Endothelial cell of umbilical vein (primary cell): ENCODE results near the gene ABCA8. TPM values are rescaled to one million over a fixed set of nuclear protein-coding genes. Genes with fewer than 3 reads are reported as not detected.

Experiments
- BruUV-seq: library from RNA; stranded (reverse); fragments of 400-500 nt; replicated peaks from 2 replicates; lab custom pipeline; 2021; lab: Mats Ljungman, UMichigan
- CTCF ChIA-PET: fragments of 300-600, 350-600 bp; sonication (Branson Sonifier 250); formaldehyde crosslinking; loops from one replicate; lab custom pipeline; 2021; ENCODE audit warnings: antibody characterized with exemption, inconsistent platforms; lab: Charles Lee
- POLR2A ChIA-PET: fragments of 300-600, 350-600 bp; sonication (Branson Sonifier 250); formaldehyde crosslinking; loops from one replicate; lab custom pipeline; 2021; ENCODE audit warnings: antibody characterized with exemption, inconsistent platforms; lab: Charles Lee
- DNase-seq: peaks from one replicate; pipeline ENCODE4 v3.0.0-alpha.2; 2011; ENCODE audit warnings: low read depth, low spot score
- FAIRE-seq: peaks from 2 replicates; lab custom pipeline; 2011; peaks lifted over from hg19 to GRCh38; lab: Jason Lieb, UNC
- H2AFZ ChIP-seq: 2 replicates; pipeline ENCODE4 v1.6.0; 2012; ENCODE audit warnings: low read depth, low read length, control low read depth, inconsistent platforms
- H3K27ac ChIP-seq: 2 replicates; pipeline ENCODE4 v1.5.1; 2011; ENCODE audit warnings: low read depth, mild to moderate bottlenecking, control low read depth, low read length, moderate library complexity; ENCODE audit not compliant: insufficient read depth
- H3K27me3 ChIP-seq, 2 experiments: 2 replicates each; pipeline versions ENCODE4 v1.6.0 to v1.6.1; 2011; ENCODE audit warnings: low read length in 2 of 2, mixed read lengths in 1 of 2; ENCODE audit not compliant: control insufficient read depth in 2 of 2, insufficient read depth in 2 of 2
- H3K36me3 ChIP-seq, 2 experiments: 2 replicates in 1 of 2; 3 replicates in 1 of 2; pipeline ENCODE4 v1.5.1; 2011; ENCODE audit warnings: low read length in 2 of 2, mild to moderate bottlenecking in 1 of 2, moderate library complexity in 1 of 2; ENCODE audit not compliant: control insufficient read depth in 2 of 2, insufficient read depth in 2 of 2; ENCODE audit errors: extremely low read depth in 1 of 2
- H3K4me1 ChIP-seq: 3 replicates; pipeline ENCODE4 v1.5.1; 2011; ENCODE audit warnings: mild to moderate bottlenecking, low read length; ENCODE audit not compliant: control insufficient read depth, insufficient read depth; ENCODE audit errors: extremely low read depth
- H3K4me2 ChIP-seq: 2 replicates; pipeline ENCODE4 v1.6.1; 2011; ENCODE audit warnings: low read length, control low read depth, mixed read lengths; ENCODE audit not compliant: insufficient read depth
- H3K4me3 ChIP-seq, 3 experiments: fragments of 200-600 bp in 1 of 3; sonication (generic), shearing (Covaris generic) in 1 of 3; replicated peaks in 1 of 3; 2 replicates each; pipeline ENCODE4 v1.5.1; 2011 to 2016; ENCODE audit warnings: control low read depth in 3 of 3, low read length in 3 of 3, mild to moderate bottlenecking in 2 of 3, inconsistent platforms in 1 of 3, low read depth in 1 of 3, moderate library complexity in 1 of 3; ENCODE audit not compliant: insufficient read depth in 1 of 3
- H3K79me2 ChIP-seq: 2 replicates; pipeline ENCODE4 v1.6.0; 2012; ENCODE audit warnings: low read length, inconsistent platforms; ENCODE audit not compliant: control insufficient read depth, insufficient read depth
- H3K9ac ChIP-seq: replicated peaks from 2 replicates; pipeline ENCODE3; 2011; ENCODE audit warnings: low read length, control low read depth; ENCODE audit not compliant: insufficient read depth; ENCODE audit errors: extremely low read depth
- H3K9me1 ChIP-seq: replicated peaks from 3 replicates; pipeline ENCODE4 v1.6.0; 2011; ENCODE audit warnings: mild to moderate bottlenecking, low read length; ENCODE audit not compliant: control insufficient read depth, insufficient read depth; ENCODE audit errors: extremely low read depth
- H3K9me3 ChIP-seq: replicated peaks from 2 replicates; pipeline ENCODE4 v1.5.1; 2012; ENCODE audit warnings: low read length, inconsistent platforms; ENCODE audit not compliant: control insufficient read depth, insufficient read depth
- H4K20me1 ChIP-seq: replicated peaks from 2 replicates; pipeline ENCODE3; 2011; ENCODE audit warnings: mild to moderate bottlenecking, low read length; ENCODE audit not compliant: control insufficient read depth, insufficient read depth; ENCODE audit errors: extremely low read depth
- CTCF ChIP-seq, 2 donors: IDR thresholded peaks; 1 replicate in 1 of 2; 2 replicates in 1 of 2; pipeline ENCODE4 v1.5.1; 2011; ENCODE audit warnings: low read length in 2 of 2, mild to moderate bottlenecking in 2 of 2, moderate library complexity in 2 of 2, control low read depth in 1 of 2, inconsistent platforms in 1 of 2, low read depth in 1 of 2; ENCODE audit not compliant: insufficient read depth in 1 of 2; ENCODE audit errors: extremely low read depth in 1 of 2
- EZH2 ChIP-seq: IDR thresholded peaks from 2 replicates; pipeline ENCODE4 v1.6.1; 2012; ENCODE audit warnings: borderline replicate concordance, low read depth, mild to moderate bottlenecking, moderate library complexity, low read length, inconsistent platforms; ENCODE audit not compliant: severe bottlenecking
- FOS ChIP-seq: IDR thresholded peaks from 2 replicates; pipeline ENCODE4 v1.6.1; 2011; ENCODE audit warnings: mild to moderate bottlenecking, low read length, moderate library complexity, borderline replicate concordance; ENCODE audit not compliant: insufficient read depth
- GATA2 ChIP-seq: IDR thresholded peaks from 2 replicates; pipeline ENCODE4 v1.7.0; 2011; ENCODE audit warnings: low read depth, mild to moderate bottlenecking, moderate library complexity, mixed read lengths, low read length; ENCODE audit not compliant: insufficient read length, insufficient read depth
- JUN ChIP-seq: IDR thresholded peaks from 2 replicates; pipeline ENCODE4 v1.6.1; 2011; ENCODE audit warnings: borderline replicate concordance, low read depth; ENCODE audit not compliant: insufficient read length, insufficient read depth
- MAX ChIP-seq: IDR thresholded peaks from 2 replicates; pipeline ENCODE4 v1.6.1; 2011; ENCODE audit not compliant: insufficient read depth, insufficient read length
- MYC ChIP-seq: IDR thresholded peaks from one replicate; pipeline ENCODE4 v1.6.1; 2011; ENCODE audit warnings: mild to moderate bottlenecking, low read depth, low read length
- POLR2A ChIP-seq: IDR thresholded peaks from 2 replicates; pipeline ENCODE4 v1.6.1; 2012; ENCODE audit warnings: low read depth, mild to moderate bottlenecking, control low read depth, low read length
- POLR2AphosphoS5 ChIP-seq: IDR thresholded peaks from 2 replicates; pipeline ENCODE4 v1.6.1; 2012; ENCODE audit warnings: low read depth, mild to moderate bottlenecking, control low read depth, low read length, moderate library complexity; ENCODE audit not compliant: insufficient read depth
- dilution Hi-C: fragments of 300-500 bp; cut with MboI; formaldehyde crosslinking; loops from one replicate; pipeline ENCODE4 v1.15.0; 2019; ENCODE audit warnings: low sequenced_read_pairs; ENCODE audit not compliant: extremely low pct_ligation_motif_present
- intact Hi-C: fragments of 100-400 bp; cut with micrococcal nuclease; formaldehyde crosslinking; loops from one replicate; pipeline ENCODE4 v1.10.0; 2022
- polyA plus RNA-seq, 4 experiments: library from polyadenylated mRNA; depleted of rRNA in 3 of 4; stranded (reverse) in 3 of 4; unstranded in 1 of 4; fragments of >200 nt; gene quantifications; 2 replicates each; pipeline versions ENCODE4 v1.2.1 to v1.2.3, GENCODE V29; 2011 to 2012; ENCODE audit warnings: missing spikeins in 1 of 4
- total RNA-seq: library from RNA; stranded (reverse); gene quantifications from 2 replicates; pipeline ENCODE4 v1.2.3, GENCODE V29; 2021

ABCA8 gene
- total and polyA plus RNA-seq, 2 donors (not counting 3 experiments of a cell fraction or from before 2014, with no cell fraction given), result 0.99 to 1.7 TPM

- intact Hi-C loops, result no loop called here
- no peak overlapping the region for H2AFZ ChIP-seq
- H4K20me1 ChIP-seq, result no peaks in the 10 kb centered on the region
- CTCF ChIA-PET, result no interaction called here
- dilution Hi-C loops, result no loop called here
- H3K4me3 ChIP-seq, result no peak overlapping the region
- no peaks in the 10 kb centered on the region for H3K9me3 ChIP-seq
- no peaks in the 10 kb centered on the region for H3K36me3 ChIP-seq
- TF ChIP-seq CTCF (IDR thresholded peaks at IDR 0.05; ENCODE audit: extremely low read depth in 1 of 2, insufficient read depth in 1 of 2, low read depth in 1 of 2, low read length in 2 of 2) (no peak), FOS (no peak), POLR2AphosphoS5 (no peak), POLR2A (no peak), JUN (no peak), MAX (no peak), MYC (no peak), GATA2 (no peak), EZH2 (no peak)
- no peak overlapping the region for H3K9ac ChIP-seq
- no peak overlapping the region for H3K4me2 ChIP-seq
- no peaks in the 10 kb centered on the region for H3K27me3 ChIP-seq
- BruUV-seq, result no TSS peak
- no peaks in the 10 kb centered on the region for H3K79me2 ChIP-seq
- POLR2A ChIA-PET, result no interaction called here
- DNase-seq, result no peak
- no peak overlapping the region for H3K27ac ChIP-seq
- no peaks in the 10 kb centered on the region for H3K4me1 ChIP-seq
- no peaks in the 10 kb centered on the region for H3K9me1 ChIP-seq
- FAIRE-seq, result no peak
Observed at GRCh38 chr17:68871447-68871846, 83.7 kb downstream of the ABCA8 start.
